Measurements from ENCODE around the gene AGK.

AGK gene

GRCh38 chr7:141586878-141587277 lies 35.7 kb downstream of the AGK start:
- DNase-seq (ENCODE audit: low read depth in 2 of 2): no peak

GRCh38 chr7:141587304-141587703 lies 36.1 kb downstream of the AGK start:
- DNase-seq (ENCODE audit: low read depth in 2 of 2): no peak

- DNase-seq (ENCODE audit: low read depth in 2 of 2): no peak
Measured at GRCh38 chr7:141588912-141589311, 37.7 kb downstream of the AGK start.

GRCh38 chr7:141590071-141590470 lies 38.9 kb downstream of the AGK start:
- no peak for DNase-seq (ENCODE audit: low read depth in 2 of 2)

- no peak for DNase-seq (ENCODE audit: low read depth in 2 of 2)
Measured at GRCh38 chr7:141590666-141591065, 39.5 kb downstream of the AGK start.

GRCh38 chr7:141593134-141593533 lies 41.9 kb downstream of the AGK start:
- no peak for DNase-seq (ENCODE audit: low read depth in 2 of 2)

GRCh38 chr7:141597966-141598365 lies 46.8 kb downstream of the AGK start:
- no peak for DNase-seq (ENCODE audit: low read depth in 2 of 2)

GRCh38 chr7:141598408-141598807 lies 47.2 kb downstream of the AGK start:
- DNase-seq (ENCODE audit: low read depth in 2 of 2): no peak

GRCh38 chr7:141600168-141601006 lies 49.2 kb downstream of the AGK start:
- no peak for DNase-seq (ENCODE audit: low read depth in 2 of 2)

GRCh38 chr7:141609576-141609975 lies 58.4 kb downstream of the AGK start:
- no peak for DNase-seq (ENCODE audit: low read depth in 2 of 2)

GRCh38 chr7:141610671-141611070 lies 59.5 kb downstream of the AGK start:
- DNase-seq (ENCODE audit: low read depth in 2 of 2): no peak

- DNase-seq (ENCODE audit: low read depth in 2 of 2): no peak
Measured at GRCh38 chr7:141612861-141613260, 61.7 kb downstream of the AGK start.

GRCh38 chr7:141617280-141617679 lies 66.1 kb downstream of the AGK start:
- DNase-seq (ENCODE audit: low read depth in 2 of 2): no peak

- DNase-seq (ENCODE audit: low read depth in 2 of 2): no peak
Measured at GRCh38 chr7:141619745-141620144, 68.5 kb downstream of the AGK start.

- no peak for DNase-seq (ENCODE audit: low read depth in 2 of 2)
Measured at GRCh38 chr7:141624763-141625162, 73.6 kb downstream of the AGK start.

- DNase-seq (ENCODE audit: low read depth in 2 of 2): no peak
Measured at GRCh38 chr7:141630621-141631020, 79.4 kb downstream of the AGK start.

- no peak for DNase-seq (ENCODE audit: low read depth in 2 of 2)
Measured at GRCh38 chr7:141631525-141631924, 80.3 kb downstream of the AGK start.

GRCh38 chr7:141634065-141634464 lies 82.9 kb downstream of the AGK start:
- DNase-seq (ENCODE audit: low read depth in 2 of 2): no peak

- no peak for DNase-seq (ENCODE audit: low read depth in 2 of 2)
Measured at GRCh38 chr7:141636053-141636452, 84.8 kb downstream of the AGK start.

- DNase-seq (ENCODE audit: low read depth in 2 of 2): no peak
Measured at GRCh38 chr7:141640239-141640840, 89.1 kb downstream of the AGK start.

- DNase-seq (ENCODE audit: low read depth in 2 of 2): no peak
Measured at GRCh38 chr7:141641876-141642275, 90.7 kb downstream of the AGK start.

GRCh38 chr7:141645188-141645587 lies 94.0 kb downstream of the AGK start:
- DNase-seq (ENCODE audit: low read depth in 2 of 2): no peak

- DNase-seq (ENCODE audit: low read depth in 2 of 2): no peak
Measured at GRCh38 chr7:141646826-141647480, 95.7 kb downstream of the AGK start.
